Measurements from ENCODE around the gene ARIH2.

Gene ARIH2

GRCh38 chr3:49013113-49013737 is 94.6 kb downstream of the ARIH2 start:
- no peak for TF ChIP-seq CTCF (IDR thresholded peaks at IDR 0.05; ENCODE audit: low read depth, low read length, missing control alignments)
- H3K4me3 ChIP-seq (replicated peaks; ENCODE audit: low read depth, low read length), result no peak overlapping the region
- DNase-seq (ENCODE audit: extremely low read depth, low read depth), result no peak

- no peak overlapping the region for H3K4me3 ChIP-seq (replicated peaks; ENCODE audit: low read depth, low read length)
- TF ChIP-seq CTCF (IDR thresholded peaks at IDR 0.05; ENCODE audit: low read depth, low read length, missing control alignments), result peak; percentile 74
- no peak for DNase-seq (ENCODE audit: extremely low read depth, low read depth)
These were observed 95.4 kb downstream of the ARIH2 start for GRCh38 chr3:49013738-49014660.

- DNase-seq (ENCODE audit: extremely low read depth, low read depth), result no peak
- H3K4me3 ChIP-seq (replicated peaks; ENCODE audit: low read depth, low read length), result no peak overlapping the region
- TF ChIP-seq CTCF (IDR thresholded peaks at IDR 0.05; ENCODE audit: low read depth, low read length, missing control alignments), result no peak
These were observed 96.4 kb downstream of the ARIH2 start for GRCh38 chr3:49015072-49015471.

- H3K4me3 ChIP-seq (replicated peaks; ENCODE audit: low read depth, low read length), result no peak overlapping the region
- no peak for TF ChIP-seq CTCF (IDR thresholded peaks at IDR 0.05; ENCODE audit: low read depth, low read length, missing control alignments)
- DNase-seq (ENCODE audit: extremely low read depth, low read depth), result no peak
These were observed 97.1 kb downstream of the ARIH2 start for GRCh38 chr3:49015765-49016164.

GRCh38 chr3:49016414-49017228 is 98.0 kb downstream of the ARIH2 start:
- H3K4me3 ChIP-seq (replicated peaks; ENCODE audit: low read depth, low read length), result no peak overlapping the region
- DNase-seq (ENCODE audit: extremely low read depth, low read depth), result no peak
- no peak for TF ChIP-seq CTCF (IDR thresholded peaks at IDR 0.05; ENCODE audit: low read depth, low read length, missing control alignments)

- TF ChIP-seq CTCF (IDR thresholded peaks at IDR 0.05; ENCODE audit: low read depth, low read length, missing control alignments), result no peak
- peak overlapping the region; percentile 72 for H3K4me3 ChIP-seq (replicated peaks; ENCODE audit: low read depth, low read length)
- no peak for DNase-seq (ENCODE audit: extremely low read depth, low read depth)
These were observed 98.8 kb downstream of the ARIH2 start for GRCh38 chr3:49017229-49017970.

Measured in HFF-Myc (cell line).